Measurements from ENCODE around the gene YIPF7.

DNA sequence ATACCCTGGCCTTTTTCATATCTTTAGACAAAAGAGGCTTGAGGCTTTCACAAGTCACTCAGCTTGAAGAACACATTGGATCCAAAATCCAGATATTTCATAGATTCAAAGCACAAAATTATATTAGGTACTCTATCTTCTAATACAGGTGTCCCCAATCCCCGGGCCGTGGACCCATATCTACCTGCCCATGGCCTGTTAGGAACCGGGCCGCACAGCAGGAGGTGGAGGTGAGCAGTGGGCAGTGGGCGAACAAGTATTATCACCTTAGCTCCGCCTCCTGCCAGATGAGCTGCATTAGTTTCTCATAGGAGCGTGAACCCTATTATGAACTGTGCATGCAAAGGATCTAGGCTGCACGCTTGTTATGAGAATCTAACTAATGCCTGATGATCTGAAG lies 18.7 kb downstream of the YIPF7 start:
- TF ChIP-seq EZH2 (IDR thresholded peaks at IDR 0.05; ENCODE audit: insufficient read depth, poor library complexity, severe bottlenecking) (no peak), EZH2phosphoT487 (IDR thresholded peaks at IDR 0.05; ENCODE audit: insufficient read depth, low read depth) (no peak)
